ENCODE measurements around the gene SYNM.

The SYNM gene

DNA sequence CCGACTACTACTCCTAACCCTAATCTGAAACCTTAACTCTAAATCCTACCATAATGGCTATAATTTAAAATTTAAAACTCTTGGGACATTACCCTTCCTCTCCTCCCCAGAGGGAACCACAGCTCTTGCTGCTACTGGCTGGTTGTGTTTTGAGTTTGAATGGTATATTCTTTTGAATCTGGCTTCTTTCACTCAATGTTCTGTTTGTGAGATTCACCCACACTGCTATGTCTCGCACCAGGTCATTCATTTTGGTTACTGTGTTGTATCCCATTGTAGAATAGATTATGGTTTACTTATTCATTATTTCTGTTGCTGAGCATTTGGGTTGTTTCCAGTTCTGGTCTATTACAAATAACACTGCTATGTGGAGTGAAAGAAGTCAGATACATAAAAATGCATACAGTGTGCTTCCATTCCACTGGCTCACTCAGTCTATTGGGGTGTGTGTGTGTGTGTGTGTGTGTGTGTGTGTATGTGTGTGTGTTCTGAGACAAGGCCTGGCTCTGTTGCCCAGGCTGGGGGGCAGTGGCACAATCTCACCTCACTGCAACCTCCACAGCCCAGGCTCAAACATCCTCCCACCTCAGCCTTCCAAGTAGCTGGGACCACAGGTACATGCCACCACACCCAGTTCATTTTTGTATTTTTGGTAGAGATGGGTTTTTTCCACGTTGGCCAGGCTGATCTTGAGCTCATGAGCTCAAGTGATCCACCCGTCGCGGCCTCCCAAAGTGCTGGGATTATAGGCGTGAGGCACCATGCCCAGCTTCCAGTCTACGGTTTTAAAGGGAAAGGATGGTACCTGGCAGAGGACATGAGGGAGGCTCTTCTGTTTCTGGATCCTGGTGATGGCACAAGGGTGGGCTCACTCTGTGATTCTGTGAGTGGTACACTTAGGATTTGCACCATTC, 19.2 kb upstream of the SYNM start:
- H3K27me3 ChIP-seq (ENCODE audit: control insufficient read depth, insufficient read depth, low read length, poor library complexity, severe bottlenecking): no peaks in the 10 kb centered on the region
- H3K27ac ChIP-seq (ENCODE audit: insufficient read depth, low read depth, low read length, poor library complexity, severe bottlenecking): no peak overlapping the region
- WGBS, 2 experiments: 94 to 96% methylated on average over 7 to 8 of the region's 8 CpGs
- H3K36me3 ChIP-seq (ENCODE audit: control insufficient read depth, insufficient read depth, low read length): no peaks in the 10 kb centered on the region
- H3K4me1 ChIP-seq (ENCODE audit: control insufficient read depth, insufficient read depth, low read length): no peaks in the 10 kb centered on the region
- H3K9me3 ChIP-seq (ENCODE audit: control insufficient read depth, low read length): no peaks in the 10 kb centered on the region
- no peak overlapping the region for H3K4me3 ChIP-seq (ENCODE audit: insufficient read depth, low read depth, low read length)

DNA sequence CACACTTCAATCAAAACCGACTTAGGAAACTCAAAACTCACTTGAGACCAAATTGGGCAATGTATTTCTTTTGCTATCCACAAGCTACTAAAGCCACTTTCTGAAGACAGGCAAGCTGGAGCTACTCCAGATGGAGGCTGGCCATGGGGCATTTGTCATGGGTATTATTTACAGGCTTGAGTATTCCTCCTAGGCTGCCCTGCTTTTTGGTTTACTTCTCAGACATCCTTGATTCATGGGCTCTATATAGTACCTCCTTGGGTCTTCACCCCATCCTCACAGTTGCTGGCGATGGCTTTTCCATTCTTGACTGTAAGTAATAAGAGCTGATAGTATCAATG, 18.6 kb upstream of the SYNM start:
- WGBS, 2 experiments: 83 to 88% methylated on average over 1 to 2 of the region's 2 CpGs
- no peaks in the 10 kb centered on the region for H3K27me3 ChIP-seq (ENCODE audit: control insufficient read depth, insufficient read depth, low read length, poor library complexity, severe bottlenecking)
- no peaks in the 10 kb centered on the region for H3K4me1 ChIP-seq (ENCODE audit: control insufficient read depth, insufficient read depth, low read length)
- H3K27ac ChIP-seq (ENCODE audit: insufficient read depth, low read depth, low read length, poor library complexity, severe bottlenecking): no peak overlapping the region
- no peaks in the 10 kb centered on the region for H3K36me3 ChIP-seq (ENCODE audit: control insufficient read depth, insufficient read depth, low read length)
- no peak overlapping the region for H3K4me3 ChIP-seq (ENCODE audit: insufficient read depth, low read depth, low read length)
- no peaks in the 10 kb centered on the region for H3K9me3 ChIP-seq (ENCODE audit: control insufficient read depth, low read length)

DNA sequence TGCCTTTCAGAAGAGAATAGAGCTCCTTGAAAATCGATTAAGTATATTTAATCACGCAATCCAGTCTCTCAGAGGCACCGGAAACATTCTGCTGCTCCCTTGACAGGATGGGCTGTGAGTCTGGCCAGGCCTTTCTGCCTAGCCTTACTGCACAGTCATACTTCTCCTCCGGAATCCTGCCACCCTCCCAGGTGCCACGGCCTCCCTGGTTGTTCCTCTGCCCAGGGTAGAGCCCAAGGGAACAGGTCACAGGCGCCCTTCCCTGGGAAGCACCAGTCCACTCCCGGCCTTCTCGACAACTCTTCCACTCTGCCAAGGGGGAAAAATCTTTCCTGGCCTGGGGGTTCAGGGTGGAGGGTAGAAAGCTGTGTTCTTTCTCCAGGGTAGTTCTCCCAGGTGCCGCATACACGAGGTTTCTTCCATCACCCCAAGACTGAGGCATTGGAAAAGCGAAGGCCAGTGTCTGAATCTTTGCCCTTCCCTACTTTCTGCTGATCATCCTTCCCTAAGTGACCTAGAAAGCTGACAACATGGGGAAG, 17.4 kb upstream of the SYNM start:
- Histone ChIP-seq H3K4me1 (ENCODE audit: control insufficient read depth, insufficient read depth, low read length) (no peaks in the 10 kb centered on the region), H3K36me3 (ENCODE audit: control insufficient read depth, insufficient read depth, low read length) (no peaks in the 10 kb centered on the region), H3K4me3 (ENCODE audit: insufficient read depth, low read depth, low read length) (no peak overlapping the region), H3K9me3 (ENCODE audit: control insufficient read depth, low read length) (no peaks in the 10 kb centered on the region), H3K27ac (ENCODE audit: insufficient read depth, low read depth, low read length, poor library complexity, severe bottlenecking) (no peak overlapping the region), H3K27me3 (ENCODE audit: control insufficient read depth, insufficient read depth, low read length, poor library complexity, severe bottlenecking) (no peaks in the 10 kb centered on the region)
- WGBS, 2 experiments: 91 to 93% methylated on average over 11 of the region's 11 CpGs

DNA sequence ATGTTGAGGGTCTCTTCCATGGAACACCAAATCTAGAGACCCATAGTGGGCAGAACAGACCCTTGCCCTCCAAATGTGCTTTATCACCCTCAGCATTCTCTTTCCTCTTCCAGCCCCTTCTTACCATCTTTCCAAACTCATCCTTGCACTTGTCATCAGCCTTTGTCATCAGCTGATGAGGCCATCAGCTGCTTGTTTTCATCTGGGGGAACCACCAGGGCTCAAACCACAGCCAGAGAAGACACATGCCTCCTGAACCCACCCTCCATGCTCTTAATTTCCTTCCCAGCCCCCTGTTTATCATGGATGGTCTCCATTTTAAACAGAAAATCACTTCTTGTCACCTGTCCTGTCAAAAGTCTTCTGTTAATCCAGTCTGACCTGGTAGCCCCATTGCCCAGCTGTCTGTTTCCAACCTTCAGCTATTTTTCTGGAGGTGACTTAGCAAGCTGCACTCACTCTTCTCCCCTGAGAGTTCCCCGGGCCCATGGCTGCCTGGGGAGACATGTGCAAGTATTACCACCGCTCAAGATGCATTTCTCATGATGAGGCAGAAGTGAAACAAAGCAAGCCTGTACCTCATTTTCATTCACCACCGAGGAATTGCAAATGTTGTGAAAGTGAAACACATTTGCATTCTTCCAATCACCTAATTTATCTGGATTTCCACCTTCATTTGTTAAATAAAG, 14.7 kb upstream of the SYNM start:
- H3K4me3 ChIP-seq (ENCODE audit: insufficient read depth, low read depth, low read length): no peak overlapping the region
- 52 to 62% methylated on average over 3 of the region's 3 CpGs for WGBS, 2 experiments
- no peak overlapping the region for H3K27ac ChIP-seq (ENCODE audit: insufficient read depth, low read depth, low read length, poor library complexity, severe bottlenecking)
- H3K27me3 ChIP-seq (ENCODE audit: control insufficient read depth, insufficient read depth, low read length, poor library complexity, severe bottlenecking): no peaks in the 10 kb centered on the region
- H3K4me1 ChIP-seq (ENCODE audit: control insufficient read depth, insufficient read depth, low read length): no peaks in the 10 kb centered on the region
- no peaks in the 10 kb centered on the region for H3K36me3 ChIP-seq (ENCODE audit: control insufficient read depth, insufficient read depth, low read length)
- H3K9me3 ChIP-seq (ENCODE audit: control insufficient read depth, low read length): no peaks in the 10 kb centered on the region

DNA sequence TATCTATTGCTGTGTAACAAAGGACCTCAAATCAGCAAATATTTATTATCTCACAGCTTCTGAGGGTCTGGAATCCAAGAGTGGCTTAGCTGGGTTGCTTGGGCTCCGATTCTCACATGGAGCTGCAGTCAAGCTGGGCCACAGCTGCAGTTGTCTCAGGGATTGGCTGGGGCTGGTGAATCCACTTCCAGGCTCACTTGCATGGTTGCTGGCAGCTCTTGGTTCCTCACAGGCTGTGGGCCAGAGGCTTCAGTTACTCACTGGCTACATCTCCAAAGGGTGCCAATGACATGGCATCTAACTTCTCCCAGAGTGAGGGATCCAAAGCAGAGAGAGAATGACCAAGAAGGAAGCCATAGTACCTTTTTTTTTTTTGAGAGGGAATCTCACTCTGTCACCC, 13.9 kb upstream of the SYNM start:
- WGBS, 2 experiments: 75 to 85% methylated on average over 1 of the region's 1 CpG
- Histone ChIP-seq H3K9me3 (ENCODE audit: control insufficient read depth, low read length) (no peaks in the 10 kb centered on the region), H3K36me3 (ENCODE audit: control insufficient read depth, insufficient read depth, low read length) (no peaks in the 10 kb centered on the region), H3K27me3 (ENCODE audit: control insufficient read depth, insufficient read depth, low read length, poor library complexity, severe bottlenecking) (no peaks in the 10 kb centered on the region), H3K4me3 (ENCODE audit: insufficient read depth, low read depth, low read length) (no peak overlapping the region), H3K4me1 (ENCODE audit: control insufficient read depth, insufficient read depth, low read length) (no peaks in the 10 kb centered on the region), H3K27ac (ENCODE audit: insufficient read depth, low read depth, low read length, poor library complexity, severe bottlenecking) (no peak overlapping the region)

DNA sequence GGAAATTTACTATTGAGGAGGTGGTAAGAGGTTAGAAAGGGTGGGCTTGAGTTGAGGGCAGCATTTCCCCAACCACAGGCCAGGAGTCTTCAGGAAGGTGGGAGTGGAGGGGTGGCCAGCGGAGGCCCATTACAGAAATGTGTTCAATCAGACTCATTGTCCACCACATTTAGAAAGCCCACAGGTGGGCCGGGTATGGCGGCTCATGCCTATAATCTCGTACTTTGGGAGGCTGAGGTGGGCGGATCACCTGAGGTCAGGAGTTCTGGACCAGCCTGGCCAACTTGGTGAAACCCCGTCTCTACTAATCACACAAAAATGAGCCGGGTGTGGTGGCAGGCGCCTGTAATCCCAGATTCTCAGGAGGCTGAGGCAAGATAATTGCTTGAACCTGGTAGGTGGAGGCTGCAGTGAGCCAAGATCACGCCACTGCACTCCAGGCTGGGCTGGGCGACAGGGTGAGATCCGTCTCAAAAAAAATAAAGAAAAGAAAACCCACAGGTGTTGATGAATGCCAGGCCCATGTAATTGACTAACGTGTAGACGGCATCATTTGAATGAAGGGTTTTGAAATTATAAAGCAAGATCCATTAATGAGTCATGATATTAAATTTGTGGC, 12.2 kb upstream of the SYNM start:
- H3K4me3 ChIP-seq (ENCODE audit: insufficient read depth, low read depth, low read length): no peak overlapping the region
- H3K4me1 ChIP-seq (ENCODE audit: control insufficient read depth, insufficient read depth, low read length): no peaks in the 10 kb centered on the region
- no peak overlapping the region for H3K27ac ChIP-seq (ENCODE audit: insufficient read depth, low read depth, low read length, poor library complexity, severe bottlenecking)
- 92 to 93% methylated on average over 13 of the region's 13 CpGs for WGBS, 2 experiments
- no peaks in the 10 kb centered on the region for H3K27me3 ChIP-seq (ENCODE audit: control insufficient read depth, insufficient read depth, low read length, poor library complexity, severe bottlenecking)
- no peaks in the 10 kb centered on the region for H3K36me3 ChIP-seq (ENCODE audit: control insufficient read depth, insufficient read depth, low read length)
- no peaks in the 10 kb centered on the region for H3K9me3 ChIP-seq (ENCODE audit: control insufficient read depth, low read length)

DNA sequence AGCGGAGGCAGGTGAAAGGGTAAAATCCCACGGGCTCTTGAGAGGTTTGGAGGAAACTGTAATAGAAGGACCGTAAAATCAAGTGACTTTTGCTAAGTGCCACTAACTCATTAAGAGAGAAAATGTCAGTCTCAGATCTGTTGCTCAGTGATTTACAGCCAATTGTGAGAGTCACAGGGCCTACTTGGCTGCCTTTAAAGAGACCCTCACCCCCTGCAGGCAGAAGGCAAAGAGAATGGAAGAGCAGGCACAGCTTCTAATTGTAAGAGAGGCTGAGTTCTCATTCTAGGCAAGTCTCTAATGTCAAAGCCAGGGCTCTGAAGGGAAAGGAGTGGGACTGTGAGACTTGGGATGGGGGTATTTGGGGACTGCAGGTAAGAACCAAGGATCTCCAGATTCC, 9.3 kb upstream of the SYNM start:
- H3K9me3 ChIP-seq (ENCODE audit: control insufficient read depth, low read length): no peaks in the 10 kb centered on the region
- no peak overlapping the region for H3K27ac ChIP-seq (ENCODE audit: insufficient read depth, low read depth, low read length, poor library complexity, severe bottlenecking)
- no peaks in the 10 kb centered on the region for H3K36me3 ChIP-seq (ENCODE audit: control insufficient read depth, insufficient read depth, low read length)
- peaks cover 25% of the 10 kb centered on the region for H3K27me3 ChIP-seq (ENCODE audit: control insufficient read depth, insufficient read depth, low read length, poor library complexity, severe bottlenecking)
- H3K4me3 ChIP-seq (ENCODE audit: insufficient read depth, low read depth, low read length): no peak overlapping the region
- H3K4me1 ChIP-seq (ENCODE audit: control insufficient read depth, insufficient read depth, low read length): no peaks in the 10 kb centered on the region
- 49 to 54% methylated on average over 3 of the region's 3 CpGs for WGBS, 2 experiments

DNA sequence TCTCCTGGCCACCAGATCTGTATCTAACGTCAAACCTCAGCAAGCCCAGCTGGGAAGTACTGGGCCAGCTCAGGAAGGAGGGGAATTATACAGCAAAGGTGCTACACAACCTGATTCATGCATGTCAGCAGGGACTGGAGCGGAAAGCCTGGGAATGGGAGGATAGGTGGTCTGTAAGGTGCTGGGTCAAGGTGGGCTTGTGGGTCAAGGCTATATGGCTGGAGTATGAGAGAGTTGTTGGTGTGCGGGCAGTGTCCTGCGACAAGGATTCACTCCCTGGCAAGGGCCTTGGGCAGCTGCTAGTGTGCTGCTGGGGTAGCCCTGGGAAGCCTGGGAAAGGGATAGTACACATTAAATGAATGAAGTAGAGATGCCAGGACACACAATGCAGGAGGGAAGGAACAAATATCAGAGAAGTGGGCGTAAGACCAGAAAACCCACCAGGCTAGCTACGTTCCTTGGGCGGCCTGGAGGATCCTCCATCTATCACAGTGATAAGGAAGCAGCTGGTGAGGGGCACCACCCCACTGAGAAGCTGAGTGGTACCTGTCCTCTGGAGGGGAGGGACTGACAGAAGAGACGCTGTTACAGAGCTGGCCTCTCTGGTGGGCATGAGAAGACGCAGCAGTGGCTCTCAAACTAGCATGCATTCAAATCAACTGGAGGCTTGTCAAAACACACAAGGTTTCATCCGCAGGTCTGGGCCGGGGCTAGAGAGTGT, 8.5 kb upstream of the SYNM start:
- Histone ChIP-seq H3K4me3 (ENCODE audit: insufficient read depth, low read depth, low read length) (no peak overlapping the region), H3K27me3 (ENCODE audit: control insufficient read depth, insufficient read depth, low read length, poor library complexity, severe bottlenecking) (peaks cover 32% of the 10 kb centered on the region)
- 92% methylated on average over 11 of the region's 11 CpGs for WGBS, 2 experiments

DNA sequence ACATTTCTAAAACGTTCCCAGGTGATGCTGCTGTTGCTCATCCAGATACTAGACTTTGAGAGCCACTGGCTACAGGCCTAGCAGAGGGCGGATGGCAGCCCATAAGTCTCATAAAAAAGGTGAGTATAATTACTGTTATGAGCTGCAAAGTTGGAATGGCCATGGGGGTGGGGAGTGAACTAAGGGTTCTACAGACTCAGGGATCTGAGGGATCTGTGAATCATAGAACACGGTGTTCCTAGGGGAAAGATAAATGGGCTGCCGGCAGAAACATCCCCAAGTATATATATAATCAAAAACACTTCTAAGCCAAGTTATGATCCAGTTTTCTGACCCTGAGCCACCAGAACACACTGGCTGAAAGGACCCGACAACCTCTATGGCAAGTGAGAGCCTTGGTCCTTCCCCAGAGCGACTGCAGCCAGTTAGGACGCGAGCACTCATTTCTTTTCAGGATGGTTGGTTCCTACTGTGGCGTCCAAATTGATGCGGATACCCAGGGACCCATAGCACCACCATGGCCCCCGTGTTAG, 7.9 kb upstream of the SYNM start:
- no peaks in the 10 kb centered on the region for H3K9me3 ChIP-seq (ENCODE audit: control insufficient read depth, low read length)
- H3K4me1 ChIP-seq (ENCODE audit: control insufficient read depth, insufficient read depth, low read length): no peaks in the 10 kb centered on the region
- H3K27ac ChIP-seq (ENCODE audit: insufficient read depth, low read depth, low read length, poor library complexity, severe bottlenecking): no peak overlapping the region
- 94% methylated on average over 11 of the region's 11 CpGs for WGBS, 2 experiments
- no peaks in the 10 kb centered on the region for H3K36me3 ChIP-seq (ENCODE audit: control insufficient read depth, insufficient read depth, low read length)
- H3K4me3 ChIP-seq (ENCODE audit: insufficient read depth, low read depth, low read length): no peak overlapping the region
- H3K27me3 ChIP-seq (ENCODE audit: control insufficient read depth, insufficient read depth, low read length, poor library complexity, severe bottlenecking): peaks cover 38% of the 10 kb centered on the region

More for the DNA sequence above, 8.5 kb upstream of the SYNM start:
- Histone ChIP-seq H3K9me3 (ENCODE audit: control insufficient read depth, low read length) (no peaks in the 10 kb centered on the region), H3K27ac (ENCODE audit: insufficient read depth, low read depth, low read length, poor library complexity, severe bottlenecking) (no peak overlapping the region), H3K36me3 (ENCODE audit: control insufficient read depth, insufficient read depth, low read length) (no peaks in the 10 kb centered on the region), H3K4me1 (ENCODE audit: control insufficient read depth, insufficient read depth, low read length) (no peaks in the 10 kb centered on the region)

All from ectodermal cell (in vitro differentiated cells).